ENCODE results near the gene MYH13.

- TF ChIP-seq MAX (IDR thresholded peaks at IDR 0.05; ENCODE audit: low read depth, low read length) (no peak), CTCF (IDR thresholded peaks at IDR 0.05; ENCODE audit: low read depth, low read length) (no peak)
These were observed 94.6 kb downstream of the MYH13 start for GRCh38 chr17:10278218-10278617.

Measured in NB4 (cell line).